Aorta (tissue), 5 donors: Measurements from ENCODE around the gene UTP25. TPM values are rescaled to one million over a fixed set of nuclear protein-coding genes. Genes with fewer than 3 reads are reported as not detected.
"Not testable (repeated sequence)": the region's sequence is repeated elsewhere in the genome, so short reads cannot be mapped to it uniquely, and the experiment has no call there.

Experiments used
- ATAC-seq: fragments of 200-7000 bp; cut with Tn5 transposase; one replicate; pipeline ENCODE4 v1.9.1; 2022; ENCODE audit warnings: moderate library complexity; ENCODE audit not compliant: low FRiP score
- DNase-seq, 2 donors: peaks; one replicate each; pipeline ENCODE4 v3.0.0-alpha.2; 2020
- H3K27ac ChIP-seq, 2 donors: one replicate each; pipeline ENCODE4 v1.5.1; 2013; ENCODE audit warnings: low read length in 2 of 2, mild to moderate bottlenecking in 2 of 2, moderate library complexity in 2 of 2, control low read depth in 1 of 2, inconsistent platforms in 1 of 2, low read depth in 1 of 2
- H3K27me3 ChIP-seq, 2 donors: one replicate each; pipeline ENCODE4 v1.6.1; 2013; ENCODE audit warnings: control low read depth in 1 of 2, low read length in 1 of 2, mild to moderate bottlenecking in 1 of 2, moderate library complexity in 1 of 2; ENCODE audit not compliant: insufficient read depth in 2 of 2, control insufficient read depth in 1 of 2
- H3K36me3 ChIP-seq, 2 donors: one replicate each; pipeline ENCODE4 v1.6.1; 2013; ENCODE audit warnings: control low read depth in 1 of 2, low read length in 1 of 2, mild to moderate bottlenecking in 1 of 2; ENCODE audit not compliant: insufficient read depth in 2 of 2, control insufficient read depth in 1 of 2
- H3K4me1 ChIP-seq, 2 donors: one replicate each; pipeline ENCODE4 v1.6.1; 2013; ENCODE audit warnings: low read length in 2 of 2, control low read depth in 1 of 2, mild to moderate bottlenecking in 1 of 2, moderate library complexity in 1 of 2; ENCODE audit not compliant: insufficient read depth in 2 of 2, control insufficient read depth in 1 of 2
- H3K4me3 ChIP-seq, 2 donors: one replicate each; pipeline ENCODE4 v1.5.1; 2013; ENCODE audit warnings: low read length in 2 of 2, control low read depth in 1 of 2, mild to moderate bottlenecking in 1 of 2
- H3K9me3 ChIP-seq: one replicate; pipeline ENCODE4 v1.6.1; 2013; ENCODE audit warnings: mild to moderate bottlenecking, low read length; ENCODE audit not compliant: control insufficient read depth
- WGBS, 2 donors: extraction: QIAGEN DNeasy Blood & Tissue Kit; methylation state at CpG; one replicate each; pipeline ENCODE4 v1.1.7; 2013; 5-methylcytosine and 5-hydroxymethylcytosine counted together
- intact Hi-C, 2 donors: fragments of 100-400 bp; cut with DNase I; formaldehyde crosslinking; loops; one replicate each; pipeline versions ENCODE4 v1.14.2 to v1.15.0; 2022
- polyA plus RNA-seq, 2 donors: library from polyadenylated mRNA; stranded (reverse); fragments of 200-250 nt; gene quantifications; one replicate each; pipeline ENCODE4 v1.2.3, GENCODE V29; 2013
- total RNA-seq, 2 donors: library from RNA; stranded (reverse); fragmentation: NEBNext Ultra II Directional; extraction: Animal tissue kit (Norgen Biotek cat#: 25700); gene quantifications; one replicate each; pipeline ENCODE4 v1.2.1, GENCODE V29; 2021
- donor health status: healthy with polysubstance abuse.
- donor health status: Bipolar disorder and iron deficiency.
- donor health status: DM: no; HTN: no; CAD: no.
- donor health status: DM: no; HTN: no; CAD: no.
- donor health status: DM: yes; HTN: yes; CAD: no.

UTP25 gene
- total and polyA plus RNA-seq, 4 donors: 0.50 to 8.1 (median 5.1) TPM

DNA sequence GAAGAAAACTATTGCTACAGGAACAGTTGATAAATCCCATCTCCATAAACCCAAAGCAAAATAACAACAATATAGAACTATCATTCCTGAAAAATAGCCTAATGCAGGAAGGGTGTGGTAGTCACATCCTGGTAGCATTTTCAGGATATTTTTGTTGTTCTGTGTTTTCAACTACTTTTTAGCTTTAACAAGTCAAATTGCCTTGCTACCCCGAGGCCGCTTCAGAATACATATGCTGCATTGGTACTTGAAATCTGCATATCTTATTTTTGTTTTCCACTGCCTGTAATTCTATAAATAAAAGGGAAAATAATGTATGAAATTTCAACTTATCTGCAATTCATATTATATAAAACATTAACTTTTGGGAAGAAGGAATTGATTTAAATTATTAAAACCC is 73.4 kb downstream of the UTP25 start:
- DNase-seq (no peak), ATAC-seq (no peak)
- H3K27ac ChIP-seq: no peak overlapping the region
- H3K9me3 ChIP-seq: no peaks in the 10 kb centered on the region
- no peak overlapping the region for H3K4me3 ChIP-seq
- no peaks in the 10 kb centered on the region for H3K36me3 ChIP-seq
- H3K27me3 ChIP-seq: no peaks in the 10 kb centered on the region
- intact Hi-C loops: no loop called here
- 85 to 88% methylated on average over 2 of the region's 2 CpGs for WGBS, 2 donors
- no peaks in the 10 kb centered on the region for H3K4me1 ChIP-seq

DNA sequence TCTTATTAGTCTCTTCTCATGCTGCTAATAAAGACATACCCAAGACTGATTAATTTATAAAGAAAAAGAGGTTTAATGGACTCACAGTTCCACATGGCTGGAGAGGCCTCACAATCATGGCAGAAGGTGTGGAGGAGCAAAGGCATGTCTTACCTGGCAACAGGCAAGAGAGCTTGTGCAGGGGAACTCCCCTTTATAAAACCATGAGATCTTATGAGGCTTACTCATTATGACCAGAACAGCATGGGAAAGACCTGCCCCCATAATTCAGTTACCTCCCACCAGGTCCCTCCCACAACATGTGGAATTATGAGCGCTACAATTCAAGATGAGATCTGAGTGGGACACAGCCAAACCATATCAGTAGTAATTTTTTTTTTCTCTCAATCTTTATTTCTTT is 77.0 kb downstream of the UTP25 start:
- H3K4me1 ChIP-seq, ATAC-seq, H3K27ac ChIP-seq, H3K36me3 ChIP-seq, DNase-seq, H3K9me3 ChIP-seq, H3K27me3 ChIP-seq, H3K4me3 ChIP-seq, intact Hi-C loops: not testable (repeated sequence)
- 83 to 86% methylated on average over 1 of the region's 1 CpG for WGBS, 2 donors

Other genes starting within 250 kb of the UTP25 start
- gene CAMK1G, start 244.3 kb upstream of the UTP25 start, total RNA-seq: under 1 TPM in 1 of 2 donors, not detected in 1; 0.72 TPM
- gene CAMK1G, start 244.3 kb upstream of the UTP25 start, polyA plus RNA-seq: under 1 TPM in 1 of 2 donors, not detected in 1; 0.63 TPM
- gene LAMB3, start 175.5 kb upstream of the UTP25 start, total RNA-seq: 1 to 10 TPM in 1 of 2 donors, under 1 TPM in 1; 0.84 to 3.9 TPM
- gene LAMB3, start 175.5 kb upstream of the UTP25 start, polyA plus RNA-seq: 1 to 10 TPM; 5.2 to 5.4 TPM
- 10 to 100 TPM; 21.3 to 24.9 TPM for gene G0S2, start 152.6 kb upstream of the UTP25 start, total RNA-seq
- gene G0S2, start 152.6 kb upstream of the UTP25 start, polyA plus RNA-seq: 10 to 100 TPM; 16.3 to 20.3 TPM
- 10 to 100 TPM; 13.9 to 21.5 TPM for gene HSD11B1, start 123.1 kb upstream of the UTP25 start, total RNA-seq
- 10 to 100 TPM in 1 of 2 donors, 1 to 10 TPM in 1; 3.0 to 10.2 TPM for gene HSD11B1, start 123.1 kb upstream of the UTP25 start, polyA plus RNA-seq
- 1 to 10 TPM; 4.3 to 9.0 TPM for gene TRAF3IP3, start 71.9 kb upstream of the UTP25 start, total RNA-seq
- gene TRAF3IP3, start 71.9 kb upstream of the UTP25 start, polyA plus RNA-seq: 1 to 10 TPM in 1 of 2 donors, under 1 TPM in 1; 0.88 to 1.1 TPM
- gene C1orf74, start 43.4 kb upstream of the UTP25 start, total RNA-seq: 1 to 10 TPM; 1.1 to 1.6 TPM
- gene C1orf74, start 43.4 kb upstream of the UTP25 start, polyA plus RNA-seq: under 1 TPM; 0.69 to 0.75 TPM
- gene IRF6, start 21.8 kb upstream of the UTP25 start, total RNA-seq: 1 to 10 TPM; 1.9 to 3.8 TPM
- gene IRF6, start 21.8 kb upstream of the UTP25 start, polyA plus RNA-seq: 1 to 10 TPM; 2.6 to 9.8 TPM
- not detected for gene SYT14, start 110.2 kb downstream of the UTP25 start, total RNA-seq
- under 1 TPM in 1 of 2 donors, not detected in 1; 0.13 TPM for gene SYT14, start 110.2 kb downstream of the UTP25 start, polyA plus RNA-seq